Activated naive CD4-positive, alpha-beta T cell treated with Interleukin-2 at 50 U/mL for 16 hours (primary cell): ENCODE results near the gene CAMTA1.

Experiments used
- DNase-seq: peaks from one replicate; pipeline ENCODE4 v3.0.0-alpha.2; 2020

CAMTA1 gene

GRCh38 chr1:7221826-7222694 lies 436.8 kb downstream of the CAMTA1 start:
- no peak for DNase-seq

GRCh38 chr1:7222695-7223015 lies 437.4 kb downstream of the CAMTA1 start:
- no peak for DNase-seq

GRCh38 chr1:7223334-7224080 lies 438.3 kb downstream of the CAMTA1 start:
- DNase-seq: no peak

- DNase-seq: no peak
Observed at GRCh38 chr1:7224081-7224534, 438.9 kb downstream of the CAMTA1 start.

GRCh38 chr1:7224644-7225043 lies 439.4 kb downstream of the CAMTA1 start:
- DNase-seq: no peak

GRCh38 chr1:7225711-7226505 lies 440.7 kb downstream of the CAMTA1 start:
- no peak for DNase-seq

- DNase-seq: no peak
Observed at GRCh38 chr1:7227654-7228053, 442.4 kb downstream of the CAMTA1 start.

- no peak for DNase-seq
Observed at GRCh38 chr1:7228252-7228961, 443.2 kb downstream of the CAMTA1 start.

GRCh38 chr1:7229186-7229585 lies 443.9 kb downstream of the CAMTA1 start:
- DNase-seq: no peak

- no peak for DNase-seq
Observed at GRCh38 chr1:7229696-7230631, 444.7 kb downstream of the CAMTA1 start.

- DNase-seq: no peak
Observed at GRCh38 chr1:7232441-7233236, 447.4 kb downstream of the CAMTA1 start.

- DNase-seq: no peak
Observed at GRCh38 chr1:7233237-7233540, 447.9 kb downstream of the CAMTA1 start.

GRCh38 chr1:7233646-7234470 lies 448.6 kb downstream of the CAMTA1 start:
- DNase-seq: no peak

GRCh38 chr1:7234471-7234755 lies 449.2 kb downstream of the CAMTA1 start:
- DNase-seq: no peak

- no peak for DNase-seq
Observed at GRCh38 chr1:7235871-7236517, 450.7 kb downstream of the CAMTA1 start.

- DNase-seq: no peak
Observed at GRCh38 chr1:7236844-7237515, 451.7 kb downstream of the CAMTA1 start.

- DNase-seq: no peak
Observed at GRCh38 chr1:7247158-7247557, 461.9 kb downstream of the CAMTA1 start.

- no peak for DNase-seq
Observed at GRCh38 chr1:7247791-7248548, 462.7 kb downstream of the CAMTA1 start.
